Measurements from ENCODE around the gene CNTNAP2.

CNTNAP2 gene

GRCh38 chr7:146709451-146710027, 592.9 kb downstream of the CNTNAP2 start:
- Histone ChIP-seq H3K79me2 (ENCODE audit: control insufficient read depth, insufficient read depth, low read length, poor library complexity) (no peaks in the 10 kb centered on the region), H2BK5ac (ENCODE audit: low read depth, low read length, poor library complexity) (no peak overlapping the region), H4K12ac (ENCODE audit: low read depth, low read length) (no peak overlapping the region), H3K9me3 (ENCODE audit: insufficient read depth, low read depth, low read length) (no peaks in the 10 kb centered on the region), H4K8ac (ENCODE audit: low read depth, low read length) (no peak overlapping the region), H3K4me1 (ENCODE audit: control insufficient read depth in 1 of 2, insufficient read depth in 2 of 2, low read length in 2 of 2) (no peaks in the 10 kb centered on the region), H3K27ac (ENCODE audit: low read depth, low read length) (no peak overlapping the region), H3K23ac (ENCODE audit: low read length) (no peak overlapping the region), H2BK12ac (ENCODE audit: low read length) (no peak overlapping the region), H2AK5ac (ENCODE audit: low read length) (no peak overlapping the region), H3K79me1 (ENCODE audit: low read length) (no peaks in the 10 kb centered on the region), H2BK120ac (ENCODE audit: insufficient read depth, low read length, poor library complexity) (no peak overlapping the region), H3K4me2 (ENCODE audit: low read length) (no peak overlapping the region), H3K18ac (ENCODE audit: low read length) (no peak overlapping the region), H3K27me3 (ENCODE audit: insufficient read depth, low read length) (no peaks in the 10 kb centered on the region), H3K36me3 (ENCODE audit: control insufficient read depth in 1 of 2, insufficient read depth in 2 of 2, low read length in 2 of 2) (no peaks in the 10 kb centered on the region), H3K4me3 (ENCODE audit: low read depth, low read length) (no peak overlapping the region), H3K4ac (ENCODE audit: low read depth, low read length) (no peak overlapping the region), H3K14ac (ENCODE audit: low read length) (no peak overlapping the region), H4K91ac (ENCODE audit: low read depth, low read length) (no peak overlapping the region), H2AFZ (ENCODE audit: insufficient read depth, low read length, poor library complexity) (no peak overlapping the region), H3K9ac (ENCODE audit: low read length) (no peak overlapping the region)
- no CpG with 5 or more reads among the region's 4 CpGs for WGBS (ENCODE audit: extremely low coverage, insufficient coverage, insufficient read length)
- DNase-seq, result no peak

DNA sequence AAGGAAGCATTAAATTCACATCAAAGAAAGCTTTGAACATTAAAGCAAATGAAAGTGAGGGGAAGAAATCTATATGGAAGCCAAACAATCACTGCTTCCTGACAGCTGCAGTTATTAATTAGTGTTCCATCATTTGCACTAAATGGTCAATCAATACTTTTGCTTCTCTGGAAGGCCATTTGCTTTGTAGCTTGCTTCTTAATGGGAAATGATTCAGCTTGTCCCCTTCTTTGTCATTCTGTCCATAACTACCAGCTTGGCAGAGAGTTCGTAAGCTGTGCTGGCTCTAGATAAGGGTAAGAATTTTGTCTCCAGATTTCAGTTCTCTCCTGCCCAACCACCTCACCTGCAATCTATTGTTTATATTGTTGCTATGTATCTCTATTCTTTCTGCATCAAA, 596.6 kb downstream of the CNTNAP2 start:
- H3K79me1 ChIP-seq (ENCODE audit: low read length), result no peaks in the 10 kb centered on the region
- H2BK120ac ChIP-seq (ENCODE audit: insufficient read depth, low read length, poor library complexity), result no peak overlapping the region
- DNase-seq, result no peak
- H2BK5ac ChIP-seq (ENCODE audit: low read depth, low read length, poor library complexity), result no peak overlapping the region
- H4K12ac ChIP-seq (ENCODE audit: low read depth, low read length), result no peak overlapping the region
- no CpG with 5 or more reads among the region's 1 CpG for WGBS (ENCODE audit: extremely low coverage, insufficient coverage, insufficient read length)
- H3K4me3 ChIP-seq (ENCODE audit: low read depth, low read length), result no peak overlapping the region
- H4K91ac ChIP-seq (ENCODE audit: low read depth, low read length), result no peak overlapping the region
- no peaks in the 10 kb centered on the region for H3K4me1 ChIP-seq (ENCODE audit: control insufficient read depth in 1 of 2, insufficient read depth in 2 of 2, low read length in 2 of 2)
- H3K79me2 ChIP-seq (ENCODE audit: control insufficient read depth, insufficient read depth, low read length, poor library complexity), result no peaks in the 10 kb centered on the region
- H3K4ac ChIP-seq (ENCODE audit: low read depth, low read length), result no peak overlapping the region
- no peak overlapping the region for H3K9ac ChIP-seq (ENCODE audit: low read length)
- H2BK12ac ChIP-seq (ENCODE audit: low read length), result no peak overlapping the region
- no peak overlapping the region for H3K27ac ChIP-seq (ENCODE audit: low read depth, low read length)
- no peak overlapping the region for H3K23ac ChIP-seq (ENCODE audit: low read length)
- H3K36me3 ChIP-seq (ENCODE audit: control insufficient read depth in 1 of 2, insufficient read depth in 2 of 2, low read length in 2 of 2), result no peaks in the 10 kb centered on the region
- no peak overlapping the region for H2AFZ ChIP-seq (ENCODE audit: insufficient read depth, low read length, poor library complexity)
- no peak overlapping the region for H2AK5ac ChIP-seq (ENCODE audit: low read length)
- H3K4me2 ChIP-seq (ENCODE audit: low read length), result no peak overlapping the region
- no peak overlapping the region for H4K8ac ChIP-seq (ENCODE audit: low read depth, low read length)
- no peak overlapping the region for H3K18ac ChIP-seq (ENCODE audit: low read length)
- H3K27me3 ChIP-seq (ENCODE audit: insufficient read depth, low read length), result no peaks in the 10 kb centered on the region
- H3K14ac ChIP-seq (ENCODE audit: low read length), result no peak overlapping the region
- H3K9me3 ChIP-seq (ENCODE audit: insufficient read depth, low read depth, low read length), result no peaks in the 10 kb centered on the region

- Histone ChIP-seq H2AFZ (ENCODE audit: insufficient read depth, low read length, poor library complexity) (no peak overlapping the region), H4K12ac (ENCODE audit: low read depth, low read length) (no peak overlapping the region)
- whole genome bisulfite sequencing (ENCODE audit: extremely low coverage, insufficient coverage, insufficient read length), result no CpG with 5 or more reads among the region's 3 CpGs
Observed at GRCh38 chr7:146713934-146714333, 597.3 kb downstream of the CNTNAP2 start.

DNA sequence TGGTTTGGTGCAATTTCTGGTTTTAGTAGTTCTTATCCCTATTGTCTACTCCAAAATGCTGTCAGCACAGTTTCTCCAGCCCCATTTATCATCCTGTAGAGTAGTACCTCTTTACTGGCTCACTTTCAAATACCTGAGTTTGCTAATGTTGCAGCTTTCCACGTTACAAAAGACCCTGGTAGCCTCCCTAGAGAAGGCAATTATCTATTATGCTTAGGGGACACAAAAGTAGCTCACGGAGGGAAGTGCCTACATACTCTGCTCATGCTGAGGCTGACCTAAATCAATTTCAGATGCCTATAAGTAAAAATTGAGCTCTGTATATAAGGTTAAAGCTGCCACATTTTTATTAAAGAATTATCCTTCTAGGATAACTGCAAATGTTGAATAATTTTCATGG, 603.6 kb downstream of the CNTNAP2 start:
- Histone ChIP-seq H3K23ac (ENCODE audit: low read length) (no peak overlapping the region), H4K91ac (ENCODE audit: low read depth, low read length) (no peak overlapping the region), H3K4me1 (ENCODE audit: control insufficient read depth in 1 of 2, insufficient read depth in 2 of 2, low read length in 2 of 2) (no peaks in the 10 kb centered on the region), H2AFZ (ENCODE audit: insufficient read depth, low read length, poor library complexity) (no peak overlapping the region), H3K27me3 (ENCODE audit: insufficient read depth, low read length) (no peaks in the 10 kb centered on the region), H2BK12ac (ENCODE audit: low read length) (no peak overlapping the region), H3K27ac (ENCODE audit: low read depth, low read length) (no peak overlapping the region), H3K4me3 (ENCODE audit: low read depth, low read length) (no peak overlapping the region), H2BK5ac (ENCODE audit: low read depth, low read length, poor library complexity) (no peak overlapping the region), H3K9me3 (ENCODE audit: insufficient read depth, low read depth, low read length) (no peaks in the 10 kb centered on the region), H3K9ac (ENCODE audit: low read length) (no peak overlapping the region), H3K14ac (ENCODE audit: low read length) (no peak overlapping the region), H2BK120ac (ENCODE audit: insufficient read depth, low read length, poor library complexity) (no peak overlapping the region), H4K12ac (ENCODE audit: low read depth, low read length) (no peak overlapping the region), H2AK5ac (ENCODE audit: low read length) (no peak overlapping the region), H3K36me3 (ENCODE audit: control insufficient read depth in 1 of 2, insufficient read depth in 2 of 2, low read length in 2 of 2) (no peaks in the 10 kb centered on the region), H4K8ac (ENCODE audit: low read depth, low read length) (no peak overlapping the region), H3K79me2 (ENCODE audit: control insufficient read depth, insufficient read depth, low read length, poor library complexity) (no peaks in the 10 kb centered on the region), H3K79me1 (ENCODE audit: low read length) (no peaks in the 10 kb centered on the region), H3K18ac (ENCODE audit: low read length) (no peak overlapping the region), H3K4ac (ENCODE audit: low read depth, low read length) (no peak overlapping the region), H3K4me2 (ENCODE audit: low read length) (no peak overlapping the region)
- no peak for DNase-seq
- WGBS (ENCODE audit: extremely low coverage, insufficient coverage, insufficient read length), result no CpG with 5 or more reads among the region's 2 CpGs

More at GRCh38 chr7:146713934-146714333, 597.3 kb downstream of the CNTNAP2 start:
- no peak overlapping the region for H3K4me2 ChIP-seq (ENCODE audit: low read length)
- H3K27ac ChIP-seq (ENCODE audit: low read depth, low read length), result no peak overlapping the region
- no peak overlapping the region for H3K9ac ChIP-seq (ENCODE audit: low read length)
- H3K9me3 ChIP-seq (ENCODE audit: insufficient read depth, low read depth, low read length), result no peaks in the 10 kb centered on the region
- no peaks in the 10 kb centered on the region for H3K79me1 ChIP-seq (ENCODE audit: low read length)
- H3K23ac ChIP-seq (ENCODE audit: low read length), result no peak overlapping the region
- no peak overlapping the region for H4K8ac ChIP-seq (ENCODE audit: low read depth, low read length)
- no peak overlapping the region for H2BK5ac ChIP-seq (ENCODE audit: low read depth, low read length, poor library complexity)
- H3K14ac ChIP-seq (ENCODE audit: low read length), result no peak overlapping the region
- H3K27me3 ChIP-seq (ENCODE audit: insufficient read depth, low read length), result no peaks in the 10 kb centered on the region
- no peak overlapping the region for H2AK5ac ChIP-seq (ENCODE audit: low read length)
- no peaks in the 10 kb centered on the region for H3K79me2 ChIP-seq (ENCODE audit: control insufficient read depth, insufficient read depth, low read length, poor library complexity)
- H3K18ac ChIP-seq (ENCODE audit: low read length), result no peak overlapping the region
- no peak overlapping the region for H3K4me3 ChIP-seq (ENCODE audit: low read depth, low read length)
- no peaks in the 10 kb centered on the region for H3K4me1 ChIP-seq (ENCODE audit: control insufficient read depth in 1 of 2, insufficient read depth in 2 of 2, low read length in 2 of 2)
- H4K91ac ChIP-seq (ENCODE audit: low read depth, low read length), result no peak overlapping the region
- no peak for DNase-seq
- no peak overlapping the region for H2BK120ac ChIP-seq (ENCODE audit: insufficient read depth, low read length, poor library complexity)
- H3K4ac ChIP-seq (ENCODE audit: low read depth, low read length), result no peak overlapping the region
- H3K36me3 ChIP-seq (ENCODE audit: control insufficient read depth in 1 of 2, insufficient read depth in 2 of 2, low read length in 2 of 2), result no peaks in the 10 kb centered on the region
- no peak overlapping the region for H2BK12ac ChIP-seq (ENCODE audit: low read length)
